DMS53 treated with DMSO at 0.1 percent for 48 hours (cell line): ENCODE results near the gene HGFAC.
A peak's percentile ranks its signal among the peaks of the same experiment; 100 is the strongest.

Experiments
- DNase-seq: peaks from one replicate; lab custom pipeline; 2025; ENCODE audit not compliant: unreplicated experiment; lab: John Stamatoyannopoulos, UW

HGFAC gene

GRCh38 chr4:3423952-3424351, 17.8 kb upstream of the HGFAC start:
- no peak for DNase-seq

GRCh38 chr4:3424522-3425095, 17.2 kb upstream of the HGFAC start:
- no peak for DNase-seq

- no peak for DNase-seq
These were observed 15.2 kb upstream of the HGFAC start for GRCh38 chr4:3426465-3427133.

- DNase-seq = no peak
These were observed 14.7 kb upstream of the HGFAC start for GRCh38 chr4:3427134-3427476.

GRCh38 chr4:3427706-3428446, 13.9 kb upstream of the HGFAC start:
- no peak for DNase-seq

GRCh38 chr4:3429651-3430050, 12.1 kb upstream of the HGFAC start:
- no peak for DNase-seq

- DNase-seq = no peak
These were observed 11.2 kb upstream of the HGFAC start for GRCh38 chr4:3430524-3430923.

- no peak for DNase-seq
These were observed 10.2 kb upstream of the HGFAC start for GRCh38 chr4:3431446-3431993.

- no peak for DNase-seq
These were observed 9.4 kb upstream of the HGFAC start for GRCh38 chr4:3432381-3432790.

- DNase-seq = no peak
These were observed 8.5 kb upstream of the HGFAC start for GRCh38 chr4:3433138-3433869.

- no peak for DNase-seq
These were observed 6.7 kb upstream of the HGFAC start for GRCh38 chr4:3434881-3435685.

- DNase-seq = no peak
These were observed 6.1 kb upstream of the HGFAC start for GRCh38 chr4:3435686-3435956.

- no peak for DNase-seq
These were observed 5.5 kb upstream of the HGFAC start for GRCh38 chr4:3436048-3436797.

- DNase-seq = peak; percentile 29
These were observed 4.8 kb upstream of the HGFAC start for GRCh38 chr4:3436798-3437581.

GRCh38 chr4:3437582-3437936, 4.2 kb upstream of the HGFAC start:
- no peak for DNase-seq

- no peak for DNase-seq
These were observed 3.5 kb upstream of the HGFAC start for GRCh38 chr4:3437998-3438846.

- no peak for DNase-seq
These were observed 3.0 kb upstream of the HGFAC start for GRCh38 chr4:3438847-3439180.

- no peak for DNase-seq
These were observed 2.4 kb upstream of the HGFAC start for GRCh38 chr4:3439391-3439790.

- no peak for DNase-seq
These were observed 1.8 kb upstream of the HGFAC start for GRCh38 chr4:3440011-3440410.
